ENCODE data around the gene MGAM2.

Gene MGAM2

DNA sequence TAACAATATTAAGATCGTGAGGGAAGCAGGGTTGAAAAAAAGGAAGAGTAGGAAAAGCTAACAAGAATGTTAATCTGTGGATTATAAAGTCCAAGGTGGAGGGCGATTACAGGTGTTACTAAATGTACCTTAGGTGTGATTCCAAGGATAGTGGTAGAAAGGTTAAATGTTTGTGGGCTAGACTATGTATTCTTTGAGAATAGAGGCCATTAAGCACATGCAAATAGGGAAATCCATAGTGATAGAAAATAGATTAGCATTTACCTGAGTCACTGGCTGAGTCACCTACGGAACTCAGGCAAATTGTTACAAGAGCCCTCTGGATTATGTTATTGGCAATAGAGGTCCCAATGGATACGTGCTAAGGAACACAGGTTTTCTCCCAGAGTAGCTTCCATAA is 9.0 kb downstream of the MGAM2 start:
- no peak for DNase-seq (ENCODE audit: low read depth in 2 of 2)

DNA sequence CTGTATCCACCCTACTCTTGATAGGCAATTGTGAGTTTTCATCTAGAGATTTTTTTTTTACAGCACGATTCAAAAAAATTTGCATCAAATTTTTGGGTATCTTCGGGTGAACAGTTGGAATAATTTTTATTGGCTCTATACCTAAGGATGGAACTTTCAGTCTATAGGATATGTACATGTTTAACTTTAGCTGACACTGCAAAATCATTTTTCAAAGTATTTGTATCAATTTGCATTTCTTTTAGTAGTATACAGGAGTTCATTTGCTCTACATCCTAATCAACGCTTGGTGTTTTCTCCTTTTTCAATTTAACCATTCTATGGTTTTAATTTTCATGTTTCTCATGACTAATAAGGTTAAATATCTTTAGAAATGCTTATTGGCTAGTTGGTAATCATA is 11.7 kb downstream of the MGAM2 start:
- no peak for DNase-seq (ENCODE audit: low read depth in 2 of 2)

DNA sequence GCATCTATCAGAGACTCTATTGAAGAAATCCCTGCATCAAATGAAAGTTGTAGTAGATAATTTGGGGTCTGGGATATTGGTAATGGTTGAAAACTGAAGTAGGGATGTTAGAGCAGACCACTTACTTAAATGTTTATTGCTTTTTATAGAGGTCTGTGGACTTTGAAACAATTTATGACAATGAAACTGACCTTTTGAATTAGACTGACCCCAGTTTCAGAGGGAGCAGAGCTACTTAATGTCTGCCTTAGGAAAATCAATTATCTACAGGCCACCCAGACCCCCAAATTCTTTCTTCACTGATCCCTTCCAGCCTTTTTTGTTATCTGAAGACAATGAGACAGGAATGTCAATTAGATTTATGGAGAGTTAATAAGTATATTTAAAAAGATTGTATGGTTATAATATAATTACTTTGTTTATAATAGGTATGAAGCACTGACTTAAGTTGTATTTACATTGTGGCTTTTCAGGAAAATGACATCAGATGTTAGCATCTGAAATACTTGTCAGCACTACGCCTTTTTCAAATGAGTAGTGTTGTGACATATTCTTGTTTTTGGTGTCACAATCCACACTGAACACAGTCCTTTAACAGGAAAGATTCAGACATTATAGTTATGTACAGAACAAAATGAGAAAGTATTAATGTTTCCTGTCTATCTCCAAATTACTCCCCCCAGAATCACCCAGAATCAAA is 13.9 kb downstream of the MGAM2 start:
- no peak for DNase-seq (ENCODE audit: low read depth in 2 of 2)

DNA sequence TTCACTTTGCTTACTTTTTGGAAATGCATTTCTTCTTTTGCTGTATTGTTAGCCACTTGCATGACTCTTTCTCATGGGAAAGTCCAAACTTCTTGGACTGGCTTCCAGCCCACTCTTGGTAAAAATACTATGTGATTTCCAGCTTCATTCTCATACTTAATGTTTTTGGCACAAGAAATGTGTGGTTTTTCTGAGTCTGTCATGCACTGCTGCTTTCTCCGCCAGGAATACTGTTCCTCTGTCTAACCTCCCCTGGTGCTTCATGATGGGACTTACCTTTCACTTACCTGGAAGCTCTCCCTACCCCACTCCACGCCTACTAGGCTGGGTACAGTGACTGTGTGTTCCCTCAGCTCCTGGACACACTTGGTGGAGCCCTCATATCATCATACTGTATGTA is 18.7 kb downstream of the MGAM2 start:
- no peak for DNase-seq (ENCODE audit: low read depth in 2 of 2)

DNA sequence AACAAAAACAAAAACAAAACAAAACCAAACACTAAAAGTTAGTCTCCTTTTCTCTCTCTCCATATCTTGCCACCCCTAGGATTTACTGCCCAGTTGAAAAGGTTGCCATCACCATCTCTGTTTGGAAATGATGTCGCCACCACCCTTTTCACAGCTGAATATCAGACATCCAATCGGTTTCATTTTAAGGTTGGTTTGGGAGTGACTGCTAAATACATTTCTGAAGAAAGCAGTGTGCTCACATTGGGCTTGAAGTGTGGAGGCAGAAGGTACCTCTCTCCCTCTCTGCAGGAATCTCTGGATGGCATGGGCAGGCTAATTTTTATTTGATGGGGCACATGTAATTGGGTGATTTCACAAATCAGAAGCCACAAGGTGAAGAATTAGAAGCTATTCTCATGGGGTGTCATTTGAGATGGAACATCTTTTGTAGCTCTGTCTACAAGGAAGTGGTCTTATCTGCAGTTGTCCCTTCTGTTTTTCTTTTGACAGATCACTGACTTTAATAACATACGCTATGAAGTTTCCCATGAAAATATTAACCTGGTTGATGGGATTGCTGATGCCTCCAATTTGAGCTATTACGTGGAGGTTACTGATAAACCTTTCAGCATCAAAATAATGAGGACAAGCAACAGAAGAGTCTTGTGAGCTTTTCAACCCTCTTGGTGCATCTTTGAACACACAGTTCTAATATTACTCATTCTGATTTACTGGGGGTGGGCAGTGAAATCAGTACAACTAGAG is 20.1 kb downstream of the MGAM2 start:
- DNase-seq (ENCODE audit: low read depth in 2 of 2), result no peak

DNA sequence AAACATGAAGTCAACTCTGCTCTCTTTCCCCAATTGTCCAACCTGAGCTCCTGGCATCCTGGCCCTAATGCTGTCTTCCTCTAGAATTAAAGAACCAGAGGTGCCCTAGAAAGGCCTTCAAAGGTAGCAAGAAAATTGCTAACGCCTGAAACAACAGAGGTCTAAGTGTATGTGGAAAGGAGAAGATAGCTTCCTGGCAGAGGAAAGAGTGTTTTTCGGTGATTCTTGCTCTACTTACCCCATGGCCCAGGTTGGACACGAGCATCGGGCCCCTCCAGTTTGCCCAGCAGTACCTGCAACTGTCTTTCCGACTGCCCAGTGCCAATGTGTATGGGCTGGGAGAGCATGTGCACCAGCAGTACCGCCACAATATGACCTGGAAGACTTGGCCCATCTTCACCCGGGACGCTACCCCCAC is 22.2 kb downstream of the MGAM2 start:
- no peak for DNase-seq (ENCODE audit: low read depth in 2 of 2)

DNA sequence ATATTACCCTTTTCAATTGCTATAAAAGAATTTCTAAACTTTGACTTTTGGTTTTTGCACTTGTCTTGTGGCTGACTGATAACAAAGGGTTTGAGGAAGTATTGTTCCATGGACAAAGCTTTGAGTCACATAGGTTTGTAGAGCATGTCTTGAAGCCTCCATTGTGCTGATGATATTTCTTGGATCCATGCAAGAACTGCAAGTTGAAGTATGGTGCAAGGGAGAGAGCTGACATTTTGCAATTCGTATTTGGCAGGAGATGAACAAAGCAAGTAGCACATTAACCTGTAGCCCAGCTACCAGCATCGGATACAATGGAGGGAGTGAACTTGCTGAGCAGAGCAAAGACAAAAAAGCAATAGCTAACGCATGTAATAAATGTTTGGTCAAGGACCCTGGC is 23.4 kb downstream of the MGAM2 start:
- no peak for DNase-seq (ENCODE audit: low read depth in 2 of 2)

DNA sequence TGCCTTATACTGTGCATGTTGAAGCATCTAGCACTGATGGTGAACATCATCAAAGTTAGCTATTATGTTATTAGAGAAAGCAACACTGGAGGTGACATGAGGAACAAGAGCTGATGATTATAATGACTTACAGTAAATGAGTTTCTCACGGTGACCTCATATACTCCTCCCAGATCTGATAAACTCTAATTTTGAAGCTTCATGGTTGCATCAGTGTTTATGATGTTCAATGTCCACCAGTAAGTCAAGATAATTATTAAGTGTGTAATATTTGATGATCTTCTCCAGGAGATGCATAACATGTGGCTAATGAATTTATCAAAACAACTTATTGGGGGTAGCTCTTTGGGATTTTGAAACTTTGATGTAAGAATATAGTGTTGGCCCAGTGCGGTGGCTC is 27.5 kb downstream of the MGAM2 start:
- DNase-seq (ENCODE audit: low read depth in 2 of 2), result no peak

DNA sequence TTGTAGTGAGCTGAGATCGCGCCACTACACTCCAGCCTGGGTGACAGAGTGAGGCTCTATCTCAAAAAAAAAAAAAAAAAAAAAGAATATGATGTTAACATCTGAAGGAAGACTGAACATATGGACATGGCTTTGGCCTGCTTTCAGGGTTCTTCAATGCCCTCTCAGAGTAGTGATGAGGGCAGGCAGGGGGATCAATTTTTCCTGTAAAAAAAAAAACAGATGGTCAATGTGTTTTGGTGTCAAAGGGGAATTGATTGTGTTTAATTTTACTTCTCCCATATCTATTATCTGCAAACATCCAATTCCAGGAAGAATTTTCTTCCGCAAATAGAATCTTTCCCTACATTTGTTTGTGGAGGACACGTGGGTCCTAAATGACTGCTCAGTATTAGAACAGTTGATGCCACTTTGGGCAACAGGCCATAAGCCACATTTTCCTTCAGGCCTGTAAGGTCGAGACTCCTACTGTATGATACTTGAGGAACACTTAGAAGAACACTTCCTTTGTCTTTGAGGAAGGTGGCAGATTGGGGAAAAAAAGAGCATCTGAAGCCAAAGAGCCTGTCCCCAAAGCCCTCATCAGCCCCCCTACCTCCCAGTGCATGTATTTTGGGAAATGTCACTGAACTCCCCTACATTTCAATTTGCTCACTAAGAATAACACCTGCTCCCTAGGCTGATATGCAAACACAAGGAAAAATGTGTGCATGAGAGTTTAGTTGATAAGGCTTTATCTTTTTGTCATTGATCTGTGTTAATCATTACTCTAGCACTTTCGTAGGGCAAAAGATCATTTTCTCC is 28.3 kb downstream of the MGAM2 start:
- DNase-seq (ENCODE audit: low read depth in 2 of 2), result no peak

DNA sequence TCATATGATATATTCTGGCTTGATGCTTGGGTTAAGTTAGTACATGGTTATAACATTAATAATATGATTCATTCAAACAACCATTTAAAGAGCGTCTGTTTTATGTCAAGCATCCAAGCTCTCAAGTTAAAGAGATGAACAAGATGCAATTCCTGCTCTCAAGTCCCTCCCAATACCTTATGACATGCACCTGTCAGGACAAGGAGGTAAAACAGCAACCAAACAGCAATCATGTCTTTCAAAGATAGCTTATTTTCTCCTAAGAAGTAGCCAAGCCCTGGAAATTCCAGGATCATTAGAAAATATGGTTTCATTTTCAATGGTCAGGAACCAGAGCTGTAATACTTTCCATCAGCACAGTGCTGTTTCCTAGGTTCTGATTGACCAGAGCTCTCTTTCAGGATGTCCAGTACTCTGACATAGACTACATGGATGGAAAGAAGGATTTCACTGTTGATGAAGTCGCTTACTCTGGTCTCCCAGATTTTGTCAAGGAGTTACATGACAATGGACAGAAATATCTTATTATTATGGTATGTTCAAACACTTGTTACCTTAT is 29.0 kb downstream of the MGAM2 start:
- DNase-seq (ENCODE audit: low read depth in 2 of 2), result no peak

DNA sequence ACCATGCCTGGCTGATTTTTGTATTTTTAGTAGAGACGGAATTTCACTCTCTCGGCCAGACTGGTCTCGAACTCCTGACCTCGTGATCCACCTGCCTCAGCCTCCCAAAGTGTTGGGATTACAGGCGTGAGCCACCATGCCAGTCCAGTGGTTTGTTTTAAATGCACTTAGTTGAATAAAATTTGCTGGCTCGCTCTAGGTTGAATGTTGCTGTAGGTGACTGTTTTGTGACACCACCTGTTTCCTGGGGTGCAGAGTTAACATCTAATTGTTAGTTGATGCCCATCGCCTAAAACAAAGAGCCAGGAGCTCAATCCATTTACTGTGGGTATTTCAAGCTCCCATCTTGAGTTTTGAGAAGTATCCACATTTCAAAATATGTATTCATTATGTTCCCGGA is 31.2 kb downstream of the MGAM2 start:
- no peak for DNase-seq (ENCODE audit: low read depth in 2 of 2)

DNA sequence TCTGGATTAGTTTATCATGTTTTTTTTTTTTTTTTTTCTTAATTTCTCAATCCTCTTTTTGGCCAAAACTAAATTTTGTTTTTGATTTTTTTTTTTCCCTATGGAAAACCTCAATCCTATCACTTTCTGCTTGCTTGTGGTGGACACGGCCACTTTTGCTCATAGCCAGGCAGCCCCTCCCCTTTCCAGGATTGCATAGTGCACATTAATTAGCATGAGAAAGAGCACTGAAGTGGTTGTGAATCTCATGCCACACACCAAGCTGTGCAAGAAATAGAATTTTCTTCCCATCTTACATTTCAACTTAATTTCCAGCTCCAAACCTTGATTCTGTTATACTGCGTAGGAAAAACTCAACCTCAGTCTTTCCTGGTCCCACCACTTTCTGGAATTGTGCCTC is 34.6 kb downstream of the MGAM2 start:
- no peak for DNase-seq (ENCODE audit: low read depth in 2 of 2)

DNA sequence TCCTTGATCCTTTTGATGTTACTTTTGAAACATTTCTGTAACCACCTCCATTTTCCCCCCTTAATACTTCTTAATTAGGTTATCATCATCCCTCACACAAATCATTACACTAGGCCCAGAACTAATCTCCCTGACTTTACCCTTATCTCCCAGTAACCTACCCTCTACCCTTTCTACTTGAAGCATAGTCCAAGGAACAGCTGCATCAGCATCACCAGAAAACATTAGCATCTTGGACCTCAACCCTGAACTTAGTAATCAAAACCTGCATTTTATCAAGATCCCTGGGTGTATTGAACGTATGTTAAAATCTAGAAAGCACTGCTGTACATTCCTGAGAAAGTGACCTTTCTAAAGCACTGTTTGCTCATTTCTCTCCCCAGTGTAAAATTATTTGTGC is 38.8 kb downstream of the MGAM2 start:
- DNase-seq (ENCODE audit: low read depth in 2 of 2), result no peak

DNA sequence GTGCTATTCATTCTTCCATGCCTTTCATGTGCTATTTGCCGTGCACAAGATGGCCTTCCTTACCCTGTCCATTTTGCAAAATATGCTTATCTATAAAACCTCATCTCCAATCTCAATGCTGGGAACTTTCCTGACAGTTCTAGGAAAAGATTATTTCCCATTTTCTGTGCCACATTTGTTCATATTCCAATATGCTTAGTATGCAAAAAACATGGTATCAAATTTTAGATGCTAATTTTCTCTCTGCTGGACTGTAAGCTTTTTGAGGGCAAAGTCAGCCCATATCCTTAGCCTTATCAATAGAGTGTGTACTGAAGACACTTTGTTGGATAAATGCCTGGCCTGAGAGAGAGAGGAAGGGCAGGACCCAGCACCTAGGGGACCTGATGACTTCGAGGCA is 39.4 kb downstream of the MGAM2 start:
- DNase-seq (ENCODE audit: low read depth in 2 of 2), result no peak

DNA sequence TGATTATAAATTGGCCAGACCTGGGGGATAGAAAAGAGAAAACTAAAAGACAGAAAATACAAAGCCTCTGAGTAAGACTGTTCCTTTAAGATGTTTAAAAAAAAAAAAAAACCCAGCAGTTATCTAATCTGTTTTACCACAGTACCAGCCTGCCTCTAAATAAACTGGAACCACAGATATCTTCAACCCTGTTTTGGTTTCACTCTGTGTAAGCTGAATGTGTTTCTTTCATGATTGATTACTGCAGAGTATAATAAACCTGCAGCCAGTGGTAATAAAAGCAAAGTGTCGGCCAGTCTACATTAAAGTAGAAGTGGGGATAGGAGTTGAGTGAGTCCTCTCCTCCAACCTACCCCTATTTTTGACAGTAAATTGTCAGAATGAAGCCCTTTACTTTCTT is 40.6 kb downstream of the MGAM2 start:
- no peak for DNase-seq (ENCODE audit: low read depth in 2 of 2)

DNA sequence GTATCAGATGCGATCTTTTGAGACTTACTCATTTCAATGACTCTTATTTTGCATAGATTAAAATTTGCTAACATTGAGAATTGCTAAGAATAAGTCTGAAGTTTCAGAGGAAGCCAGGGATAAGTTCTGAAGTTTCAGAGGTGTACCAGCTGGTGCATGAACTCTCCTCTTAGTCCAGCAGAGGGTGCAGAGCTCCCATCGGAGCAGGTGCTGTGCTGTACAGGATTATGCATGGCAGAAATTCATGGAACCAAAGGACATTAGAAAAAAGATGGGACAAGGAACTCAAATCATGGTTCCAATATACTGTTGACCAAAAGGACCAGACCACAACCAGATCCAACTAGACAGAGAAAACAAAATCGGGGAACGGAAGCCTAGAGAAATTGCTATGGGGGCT is 41.9 kb downstream of the MGAM2 start:
- no peak for DNase-seq (ENCODE audit: low read depth in 2 of 2)

DNA sequence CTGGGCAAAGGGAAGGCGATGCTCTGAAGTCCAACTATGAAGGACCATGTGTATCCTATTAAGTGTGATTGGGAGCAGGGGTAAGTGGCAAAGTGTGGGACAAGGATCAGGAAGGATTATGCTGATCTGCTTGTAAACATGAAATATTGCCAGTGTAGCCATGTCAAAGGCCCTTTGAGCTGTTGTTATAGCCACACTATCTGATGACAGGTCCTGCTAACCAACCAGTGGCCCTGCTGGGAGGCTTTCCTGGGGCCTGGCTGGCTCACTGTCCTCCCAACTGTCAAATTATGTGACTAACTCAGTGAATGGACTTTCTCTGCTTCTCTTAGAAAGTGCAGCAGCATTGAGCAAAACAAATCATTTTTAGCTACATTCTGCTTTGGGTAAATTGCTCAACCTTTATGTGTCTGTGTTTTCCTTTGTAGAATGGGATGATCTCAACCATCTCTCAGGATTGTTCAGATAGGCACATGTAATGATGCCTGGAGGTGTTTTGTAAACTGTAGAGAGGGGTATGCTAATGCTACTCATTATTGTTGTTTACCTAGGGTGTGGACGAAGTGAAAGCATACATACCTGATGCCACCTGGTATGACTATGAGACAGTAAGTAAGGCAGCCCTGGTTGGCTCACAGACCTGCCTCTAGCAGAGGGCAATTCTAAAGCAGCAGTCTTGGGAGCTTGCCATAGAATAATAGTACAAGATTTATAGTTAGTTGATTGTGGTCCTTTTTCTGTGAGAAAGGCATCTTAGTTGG is 47.4 kb downstream of the MGAM2 start:
- no peak for DNase-seq (ENCODE audit: low read depth in 2 of 2)

DNA sequence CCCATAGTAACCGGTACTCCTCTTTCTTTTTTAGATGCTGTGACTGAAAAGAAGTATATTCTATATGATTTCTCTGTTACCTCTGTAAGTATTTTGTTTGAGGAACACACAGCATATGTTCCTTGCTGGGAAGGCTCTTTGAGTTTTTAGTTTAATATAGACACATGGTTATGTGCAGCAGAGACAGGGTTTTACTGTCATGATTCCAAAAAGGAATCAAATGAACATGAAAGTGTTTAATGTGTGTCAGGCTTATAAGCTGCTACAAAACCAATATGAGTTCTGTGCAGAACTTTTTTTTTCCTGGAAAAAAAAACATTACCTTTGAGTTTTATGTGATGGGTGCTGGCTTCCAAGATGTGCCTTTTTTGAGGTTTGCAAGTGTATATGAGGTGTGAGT is 50.4 kb downstream of the MGAM2 start:
- no peak for DNase-seq (ENCODE audit: low read depth in 2 of 2)

DNA sequence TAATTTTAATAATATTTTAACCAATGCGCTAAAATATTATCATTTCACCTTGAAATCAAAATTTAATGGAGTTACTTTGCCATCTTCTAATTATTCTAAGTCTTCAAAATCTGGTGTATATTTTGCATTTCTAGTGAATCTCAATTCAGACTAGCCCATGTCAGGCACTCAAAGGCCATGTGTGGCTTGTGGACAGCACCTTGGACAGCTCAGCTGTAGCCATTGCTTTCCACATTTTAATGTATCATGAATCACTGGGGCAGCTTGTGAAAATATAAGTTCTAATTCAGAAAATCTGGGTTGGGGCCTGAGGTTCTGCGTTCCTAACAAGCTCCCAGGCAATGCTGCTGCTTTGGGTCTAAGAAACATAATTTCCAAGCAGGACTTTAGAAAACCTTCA is 57.2 kb downstream of the MGAM2 start:
- DNase-seq (ENCODE audit: low read depth in 2 of 2), result no peak

DNA sequence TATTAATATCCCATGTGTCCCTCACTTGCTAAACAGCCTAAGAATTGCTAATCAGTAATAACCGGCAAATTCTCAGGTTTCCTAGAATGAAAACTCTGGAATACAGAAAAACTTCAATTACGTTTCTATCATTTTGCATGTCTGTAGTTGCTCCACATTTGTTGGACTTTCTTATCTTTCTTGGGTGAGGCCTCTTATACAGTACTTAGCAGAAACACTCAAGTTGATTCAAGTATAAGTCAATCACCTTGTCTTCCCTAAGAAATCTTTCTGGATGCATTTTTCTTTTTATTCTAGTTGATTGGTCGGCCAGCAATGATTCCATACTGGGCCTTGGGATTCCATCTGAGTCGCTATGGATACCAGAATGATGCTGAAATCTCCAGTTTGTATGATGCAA is 61.4 kb downstream of the MGAM2 start:
- no peak for DNase-seq (ENCODE audit: low read depth in 2 of 2)

DNA sequence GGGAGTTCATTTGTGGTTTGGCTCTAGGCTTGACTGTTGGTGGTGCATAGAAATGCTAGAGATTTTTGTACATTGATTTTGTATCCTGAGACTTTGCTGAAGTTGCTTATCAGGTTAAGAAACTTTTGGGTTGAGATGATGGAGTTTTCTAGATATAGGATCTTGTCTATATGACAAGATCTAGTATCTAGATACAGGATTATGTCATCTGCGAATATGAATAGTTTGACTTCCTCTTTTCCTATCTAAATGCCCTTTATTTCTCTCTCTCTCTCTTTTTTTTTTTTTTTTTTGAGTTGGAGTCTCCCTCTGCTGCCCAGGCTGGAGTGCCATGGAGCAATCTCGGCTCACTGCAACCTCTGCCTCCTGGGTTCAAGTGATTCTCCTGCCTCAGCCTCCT is 62.9 kb downstream of the MGAM2 start:
- no peak for DNase-seq (ENCODE audit: low read depth in 2 of 2)

DNA sequence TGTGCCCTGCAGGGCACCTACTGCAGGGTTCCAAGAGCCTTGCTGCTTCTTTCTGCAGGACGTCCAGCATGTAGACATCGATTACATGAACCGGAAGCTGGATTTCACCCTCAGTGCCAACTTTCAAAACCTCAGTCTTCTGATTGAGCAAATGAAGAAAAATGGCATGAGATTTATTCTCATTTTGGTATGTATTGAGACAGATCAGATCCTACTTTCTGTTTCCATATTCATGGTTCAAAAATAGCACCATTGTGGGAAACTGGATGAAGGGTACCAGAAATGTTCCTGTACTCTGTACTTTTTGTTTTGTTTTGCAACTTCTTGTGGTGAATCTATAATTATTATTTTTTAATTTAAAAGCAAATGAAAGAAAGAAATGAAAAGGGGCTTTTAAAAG is 64.1 kb downstream of the MGAM2 start:
- no peak for DNase-seq (ENCODE audit: low read depth in 2 of 2)
